T-helper 17 cell (primary cell): Measurements from ENCODE around the gene KNTC1. TPM values are rescaled to one million over a fixed set of nuclear protein-coding genes. Genes with fewer than 3 reads are reported as not detected.
"Not testable (repeated sequence)": the region's sequence is repeated elsewhere in the genome, so short reads cannot be mapped to it uniquely, and the experiment has no call there.

ENCODE experiments used
- ATAC-seq: fragments of 150-1000 bp; cut with Tn5 transposase; 2 replicates; pipeline ENCODE4 v1.10.0; 2021; ENCODE audit warnings: mild to moderate bottlenecking, moderate library complexity
- DNase-seq, 3 donors: peaks; one replicate each; pipeline versions ENCODE4 v3.0.0 to v3.0.0-alpha.2; 2020 to 2021
- H3K9me3 ChIP-seq: one replicate; pipeline ENCODE4 v1.7.0; 2013; ENCODE audit warnings: low read length, mild to moderate bottlenecking; ENCODE audit not compliant: control insufficient read depth, poor library complexity, severe bottlenecking
- H3K27ac Mint-ChIP-seq: one replicate; pipeline ENCODE4 v1.8.0; 2022; ENCODE audit warnings: mild to moderate bottlenecking, moderate library complexity, mixed read lengths
- H3K27me3 Mint-ChIP-seq: one replicate; pipeline ENCODE4 v1.8.0; 2022; ENCODE audit warnings: mixed read lengths
- H3K36me3 Mint-ChIP-seq: one replicate; pipeline ENCODE4 v1.8.0; 2022; ENCODE audit warnings: low read depth, mixed read lengths
- H3K4me1 Mint-ChIP-seq: one replicate; pipeline ENCODE4 v1.8.0; 2022; ENCODE audit warnings: mild to moderate bottlenecking, mixed read lengths
- H3K4me3 Mint-ChIP-seq: one replicate; pipeline ENCODE4 v1.8.0; 2022; ENCODE audit warnings: mild to moderate bottlenecking, moderate library complexity, mixed read lengths
- total RNA-seq, 4 donors: library from RNA in 2 of 4; stranded (reverse) in 2 of 4; gene quantifications; one replicate each; pipeline ENCODE4 v1.2.3 and lab custom pipeline; 2022 to 2026

Gene KNTC1
- total RNA-seq, 2 donors from 2014 or later = 24.1 to 25.1 TPM

- ATAC-seq (peak; percentile 13), DNase-seq (peak in 1 of 3 donors; percentile 22)
- Mint-ChIP-seq H3K4me1 (peaks cover 30% of the 10 kb centered on the region), H3K36me3 (no peaks in the 10 kb centered on the region), H3K27ac (peak overlapping the region; percentile 96), H3K27me3 (no peaks in the 10 kb centered on the region), H3K4me3 (peak overlapping the region; percentile 97)
- no peaks in the 10 kb centered on the region for H3K9me3 ChIP-seq
Observed at GRCh38 chr12:122499991-122500684, 26.9 kb upstream of the KNTC1 start.

GRCh38 chr12:122500685-122501488 lies 26.2 kb upstream of the KNTC1 start, which contains the start of gene ZCCHC8:
Gene ZCCHC8 (minus strand): TSS chr12:122500932. CDS start chr12:122500840, 92 bp downstream.
- Mint-ChIP-seq H3K4me3 (peak within 1 kb of the TSS; percentile 97), H3K27ac (peak within 1 kb of the TSS; percentile 96), H3K4me1 (peaks cover 30% of the 10 kb centered on the region), H3K36me3 (no peaks in the 10 kb centered on the region), H3K27me3 (no peaks in the 10 kb centered on the region)
- peak; percentile 91 to 92 (median 91) for DNase-seq
- ATAC-seq = peak; percentile 91
- H3K9me3 ChIP-seq = no peaks in the 10 kb centered on the region

GRCh38 chr12:122501489-122501989 lies 25.5 kb upstream of the KNTC1 start:
- peaks cover 29% of the 10 kb centered on the region for H3K4me1 Mint-ChIP-seq
- H3K27ac Mint-ChIP-seq = peak overlapping the region; percentile 96
- H3K27me3 Mint-ChIP-seq = no peaks in the 10 kb centered on the region
- no peaks in the 10 kb centered on the region for H3K9me3 ChIP-seq
- ATAC-seq (no peak), DNase-seq (no peak)
- H3K36me3 Mint-ChIP-seq = peaks cover 2% of the 10 kb centered on the region
- H3K4me3 Mint-ChIP-seq = peak overlapping the region; percentile 97

- Mint-ChIP-seq H3K4me1 (peaks cover 27% of the 10 kb centered on the region), H3K36me3 (peaks cover 2% of the 10 kb centered on the region), H3K4me3 (peak overlapping the region; percentile 36), H3K27me3 (no peaks in the 10 kb centered on the region), H3K27ac (peak overlapping the region; percentile 82)
- H3K9me3 ChIP-seq = no peaks in the 10 kb centered on the region
- ATAC-seq (no peak), DNase-seq (no peak)
Observed at GRCh38 chr12:122503147-122503751, 23.8 kb upstream of the KNTC1 start.

GRCh38 chr12:122503783-122504590 lies 23.1 kb upstream of the KNTC1 start:
- peak overlapping the region; percentile 82 for H3K27ac Mint-ChIP-seq
- ATAC-seq (no peak), DNase-seq (no peak)
- peaks cover 24% of the 10 kb centered on the region for H3K4me1 Mint-ChIP-seq
- no peaks in the 10 kb centered on the region for H3K9me3 ChIP-seq
- H3K4me3 Mint-ChIP-seq = peak overlapping the region; percentile 36
- H3K27me3 Mint-ChIP-seq = no peaks in the 10 kb centered on the region
- peaks cover 2% of the 10 kb centered on the region for H3K36me3 Mint-ChIP-seq

GRCh38 chr12:122505419-122506051 lies 21.5 kb upstream of the KNTC1 start:
- DNase-seq = no peak
- ATAC-seq = no peak
- Mint-ChIP-seq H3K27me3 (no peaks in the 10 kb centered on the region), H3K27ac (no peak overlapping the region), H3K36me3 (peaks cover 2% of the 10 kb centered on the region), H3K4me1 (peaks cover 16% of the 10 kb centered on the region), H3K4me3 (no peak overlapping the region)
- H3K9me3 ChIP-seq = no peaks in the 10 kb centered on the region

GRCh38 chr12:122506393-122506938 lies 20.6 kb upstream of the KNTC1 start:
- Mint-ChIP-seq H3K27me3 (no peaks in the 10 kb centered on the region), H3K4me1 (peaks cover 8% of the 10 kb centered on the region), H3K27ac (peak overlapping the region; percentile 49), H3K36me3 (peaks cover 2% of the 10 kb centered on the region), H3K4me3 (peak overlapping the region; percentile 33)
- DNase-seq (no peak), ATAC-seq (no peak)
- no peaks in the 10 kb centered on the region for H3K9me3 ChIP-seq

GRCh38 chr12:122508163-122508562 lies 18.9 kb upstream of the KNTC1 start:
- no peak for DNase-seq
- ATAC-seq = no peak
- H3K27ac Mint-ChIP-seq = no peak overlapping the region

GRCh38 chr12:122513028-122513427 lies 14.0 kb upstream of the KNTC1 start:
- ATAC-seq, H3K4me3 Mint-ChIP-seq, H3K9me3 ChIP-seq, H3K4me1 Mint-ChIP-seq, H3K36me3 Mint-ChIP-seq, H3K27me3 Mint-ChIP-seq, DNase-seq, H3K27ac Mint-ChIP-seq: not testable (repeated sequence)

More at GRCh38 chr12:122508163-122508562, 18.9 kb upstream of the KNTC1 start:
- H3K4me1 Mint-ChIP-seq = no peaks in the 10 kb centered on the region
- H3K9me3 ChIP-seq = no peaks in the 10 kb centered on the region
- H3K4me3 Mint-ChIP-seq = no peak overlapping the region
- peaks cover 2% of the 10 kb centered on the region for H3K36me3 Mint-ChIP-seq
- H3K27me3 Mint-ChIP-seq = no peaks in the 10 kb centered on the region

- peaks cover 8% of the 10 kb centered on the region for H3K4me1 Mint-ChIP-seq
- H3K9me3 ChIP-seq = no peaks in the 10 kb centered on the region
- no peaks in the 10 kb centered on the region for H3K27me3 Mint-ChIP-seq
- no peak for DNase-seq
- no peak overlapping the region for H3K27ac Mint-ChIP-seq
- H3K4me3 Mint-ChIP-seq = no peak overlapping the region
- ATAC-seq = no peak
- H3K36me3 Mint-ChIP-seq = peaks cover 3% of the 10 kb centered on the region
Observed at GRCh38 chr12:122513660-122514059, 13.4 kb upstream of the KNTC1 start.

GRCh38 chr12:122515275-122515674 lies 11.8 kb upstream of the KNTC1 start:
- ATAC-seq = no peak
- H3K36me3 Mint-ChIP-seq = peaks cover 9% of the 10 kb centered on the region
- no peak overlapping the region for H3K4me3 Mint-ChIP-seq
- no peaks in the 10 kb centered on the region for H3K9me3 ChIP-seq
- no peaks in the 10 kb centered on the region for H3K27me3 Mint-ChIP-seq
- H3K4me1 Mint-ChIP-seq = peaks cover 15% of the 10 kb centered on the region
- peak overlapping the region; percentile 43 for H3K27ac Mint-ChIP-seq
- DNase-seq = no peak
